ENCODE data around the gene NXN.
"Not testable (repeated sequence)": the region's sequence is repeated elsewhere in the genome, so short reads cannot be mapped to it uniquely, and the experiment has no call there.

NXN gene

GRCh38 chr17:830381-830780 lies 149.2 kb downstream of the NXN start:
- no peak for DNase-seq (ENCODE audit: low read depth)

GRCh38 chr17:829614-830013 lies 150.0 kb downstream of the NXN start:
- not testable (repeated sequence) for DNase-seq (ENCODE audit: low read depth)

GRCh38 chr17:828761-829160 lies 150.8 kb downstream of the NXN start:
- DNase-seq (ENCODE audit: low read depth) = peak; percentile 38

- DNase-seq (ENCODE audit: low read depth) = no peak
Measured at GRCh38 chr17:826778-827177, 152.8 kb downstream of the NXN start.

- DNase-seq (ENCODE audit: low read depth) = no peak
Measured at GRCh38 chr17:825216-825615, 154.4 kb downstream of the NXN start.

- DNase-seq (ENCODE audit: low read depth) = no peak
Measured at GRCh38 chr17:824378-824777, 155.2 kb downstream of the NXN start.

GRCh38 chr17:823501-823902 lies 156.1 kb downstream of the NXN start:
- DNase-seq (ENCODE audit: low read depth) = no peak

- DNase-seq (ENCODE audit: low read depth) = no peak
Measured at GRCh38 chr17:819251-819650, 160.3 kb downstream of the NXN start.

GRCh38 chr17:814371-814770 lies 165.2 kb downstream of the NXN start:
- DNase-seq (ENCODE audit: low read depth) = no peak

GRCh38 chr17:812638-813204 lies 166.9 kb downstream of the NXN start:
- no peak for DNase-seq (ENCODE audit: low read depth)

- DNase-seq (ENCODE audit: low read depth) = no peak
Measured at GRCh38 chr17:811051-811784, 168.4 kb downstream of the NXN start.

GRCh38 chr17:807523-808294 lies 171.9 kb downstream of the NXN start:
- DNase-seq (ENCODE audit: low read depth) = no peak

GRCh38 chr17:806781-807522 lies 172.6 kb downstream of the NXN start:
- no peak for DNase-seq (ENCODE audit: low read depth)

GRCh38 chr17:806346-806745 lies 173.2 kb downstream of the NXN start:
- no peak for DNase-seq (ENCODE audit: low read depth)

GRCh38 chr17:805886-806285 lies 173.7 kb downstream of the NXN start:
- not testable (repeated sequence) for DNase-seq (ENCODE audit: low read depth)

GRCh38 chr17:804541-805435 lies 174.8 kb downstream of the NXN start:
- DNase-seq (ENCODE audit: low read depth) = no peak

GRCh38 chr17:802901-803881 lies 176.4 kb downstream of the NXN start:
- no peak for DNase-seq (ENCODE audit: low read depth)

- no peak for DNase-seq (ENCODE audit: low read depth)
Measured at GRCh38 chr17:802481-802880, 177.1 kb downstream of the NXN start.

GRCh38 chr17:801660-802059 lies 177.9 kb downstream of the NXN start:
- peak; percentile 67 for DNase-seq (ENCODE audit: low read depth)

All from amniotic epithelial cell (primary cell).